HepG2 (cell line): Measurements from ENCODE around the gene SLC12A3. TPM values are rescaled to one million over a fixed set of nuclear protein-coding genes. Genes with fewer than 3 reads are reported as not detected.

Experiments
- ATM ChIP-seq: fragments of 450-650 bp; IDR thresholded peaks from 2 replicates; pipeline ENCODE4 v1.7.1; 2017; ENCODE audit warnings: mild to moderate bottlenecking, borderline replicate concordance
- DBP ChIP-seq: sonication (generic); formaldehyde crosslinking; IDR thresholded peaks from 2 replicates; pipeline ENCODE4 v1.4.0; 2020; ENCODE audit warnings: missing genetic modification reagents; ENCODE audit errors: not compliant biosample characterization
- DNMT1 ChIP-seq: sonication (generic); formaldehyde crosslinking; IDR thresholded peaks from 2 replicates; pipeline ENCODE4 v1.5.1; 2020; ENCODE audit warnings: mild to moderate bottlenecking, missing genetic modification reagents
- ELF1 ChIP-seq: sonication (generic); formaldehyde crosslinking; IDR thresholded peaks from 2 replicates; pipeline ENCODE4 v1.4.0; 2020; ENCODE audit warnings: missing genetic modification reagents
- FOXP1 ChIP-seq, 2 experiments: fragments of 450-650 bp in 1 of 2; IDR thresholded peaks; 2 replicates each; pipeline ENCODE4 v1.6.1; 2017 to 2018; ENCODE audit warnings: antibody characterized with exemption in 1 of 2
- KDM2A ChIP-seq: sonication (generic); formaldehyde crosslinking; IDR thresholded peaks from 2 replicates; pipeline ENCODE4 v1.4.0; 2020; ENCODE audit warnings: low read depth, missing genetic modification reagents, borderline replicate concordance
- KDM4B ChIP-seq: sonication (generic); formaldehyde crosslinking; IDR thresholded peaks from 2 replicates; pipeline ENCODE4 v1.4.0; 2020; ENCODE audit warnings: missing genetic modification reagents
- MLLT10 ChIP-seq: sonication (generic); formaldehyde crosslinking; IDR thresholded peaks from 2 replicates; pipeline ENCODE4 v1.4.0; 2020; ENCODE audit warnings: missing genetic modification reagents
- NCOA1 ChIP-seq: sonication (generic); formaldehyde crosslinking; IDR thresholded peaks from 2 replicates; pipeline ENCODE4 v1.9.0; 2021; ENCODE audit warnings: missing genetic modification reagents
- NFIC ChIP-seq: IDR thresholded peaks from 2 replicates; pipeline ENCODE4 v1.6.1; 2012; ENCODE audit warnings: mild to moderate bottlenecking, low read length, inconsistent platforms
- PLSCR1 ChIP-seq: sonication (generic); formaldehyde crosslinking; IDR thresholded peaks from 2 replicates; pipeline ENCODE4 v1.5.0; 2020; ENCODE audit warnings: missing genetic modification reagents, mild to moderate bottlenecking, borderline replicate concordance
- PTBP1 ChIP-seq: fragments of 200-400 bp; formaldehyde crosslinking; IDR thresholded peaks from 2 replicates; pipeline ENCODE4 v1.6.1; 2018; ENCODE audit warnings: low read length, low read depth; ENCODE audit not compliant: poor library complexity, severe bottlenecking
- SALL1 ChIP-seq: sonication (generic); formaldehyde crosslinking; IDR thresholded peaks from 2 replicates; pipeline ENCODE4 v1.8.0; 2022; ENCODE audit warnings: mild to moderate bottlenecking, missing genetic modification reagents
- SAP130 ChIP-seq: IDR thresholded peaks from 2 replicates; pipeline ENCODE4 v1.6.1; 2016; ENCODE audit warnings: low read depth
- STAG1 ChIP-seq: sonication (generic); formaldehyde crosslinking; IDR thresholded peaks from 2 replicates; pipeline ENCODE4 v1.4.0; 2020; ENCODE audit warnings: missing genetic modification reagents
- TBP ChIP-seq: sonication (generic); formaldehyde crosslinking; IDR thresholded peaks from 2 replicates; pipeline ENCODE4 v1.5.0; 2020; ENCODE audit warnings: missing genetic modification reagents
- ZC3H4 ChIP-seq: sonication (generic); formaldehyde crosslinking; IDR thresholded peaks from 2 replicates; pipeline ENCODE4 v1.4.0; 2020; ENCODE audit warnings: missing genetic modification reagents, borderline replicate concordance
- ZFY ChIP-seq: sonication (generic); formaldehyde crosslinking; IDR thresholded peaks from 2 replicates; pipeline ENCODE4 v1.4.0; 2020; ENCODE audit warnings: missing genetic modification reagents
- ZNF10 ChIP-seq: sonication (generic); formaldehyde crosslinking; IDR thresholded peaks from 2 replicates; pipeline ENCODE4 v1.4.0; 2020; ENCODE audit warnings: mild to moderate bottlenecking, low read depth, missing genetic modification reagents, borderline replicate concordance
- ZNF235 ChIP-seq: sonication (generic); formaldehyde crosslinking; IDR thresholded peaks from 2 replicates; pipeline ENCODE4 v1.8.1; 2023; ENCODE audit warnings: mild to moderate bottlenecking, missing genetic modification reagents, borderline replicate concordance
- ZNF446 ChIP-seq: sonication (generic); formaldehyde crosslinking; IDR thresholded peaks from 2 replicates; pipeline ENCODE4 v1.5.0; 2020; ENCODE audit warnings: mild to moderate bottlenecking, missing genetic modification reagents
- ZNF547 ChIP-seq: sonication (generic); formaldehyde crosslinking; IDR thresholded peaks from 2 replicates; pipeline ENCODE4 v1.5.1; 2020; ENCODE audit warnings: mild to moderate bottlenecking, missing genetic modification reagents
- ZNF562 ChIP-seq: sonication (generic); formaldehyde crosslinking; IDR thresholded peaks from 2 replicates; pipeline ENCODE4 v1.8.0; 2022; ENCODE audit warnings: missing genetic modification reagents, borderline replicate concordance
- ZNF746 ChIP-seq: sonication (generic); formaldehyde crosslinking; IDR thresholded peaks from 2 replicates; pipeline ENCODE4 v1.8.0; 2022; ENCODE audit warnings: mild to moderate bottlenecking, missing genetic modification reagents
- polyA plus RNA-seq, 8 experiments: library from polyadenylated mRNA; depleted of rRNA in 3 of 8; stranded (reverse) in 7 of 8; unstranded in 1 of 8; fragments of >200 nt; fragmentation: Illumina TruSeq in 4 of 8; extraction: Trizol in 4 of 8; gene quantifications; 2 replicates each; pipeline versions ENCODE4 v1.2.1 to v1.2.3, GENCODE V29; 2011 to 2016; ENCODE audit warnings: low read depth in 4 of 8, missing spikeins in 1 of 8, mixed read lengths in 1 of 8; ENCODE audit not compliant: insufficient read depth in 1 of 8
- total RNA-seq, 5 experiments: library from RNA; depleted of rRNA; stranded (reverse); fragments of >200 nt; fragmentation: Illumina TruSeq; extraction: Trizol; gene quantifications; 2 replicates each; pipeline ENCODE4 v1.2.3, GENCODE V29; 2016; ENCODE audit warnings: low read depth in 1 of 5
- TF ChIP-seq, protein P1 (sequence below): sonication (generic); formaldehyde crosslinking; IDR thresholded peaks from 2 replicates; pipeline ENCODE4 v1.5.0; 2020; ENCODE audit warnings: missing genetic modification reagents, mild to moderate bottlenecking, borderline replicate concordance
- TF ChIP-seq, protein P2 (sequence below): sonication (generic); formaldehyde crosslinking; conservative IDR thresholded peaks from 2 replicates; pipeline ENCODE4 v1.8.0; 2022; ENCODE audit warnings: low read depth, missing genetic modification reagents

SLC12A3 gene
- total and polyA plus RNA-seq, 2 of the 13 experiments (the other 11 are each of a cell fraction or from before 2014, with no cell fraction given): 6.2 TPM; not detected in 1

GRCh38 chr16:56950881-56951771 is 86.1 kb downstream of the SLC12A3 start (continued):
- peak; percentile 20; the same call in 1 of the 2 replicates for TF ChIP-seq SALL1 (CRISPR knock-in tag)
- peak; percentile 93 for TF ChIP-seq STAG1 (CRISPR knock-in tag)
- no peak for TF ChIP-seq FOXP1 (IDR thresholded peaks at IDR 0.05)
- TF ChIP-seq FOXP1 (CRISPR knock-in tag; IDR thresholded peaks at IDR 0.05): no peak
- TF ChIP-seq ZC3H4: no peak
- no peak for TF ChIP-seq ZNF562 (CRISPR knock-in tag)
- TF ChIP-seq, protein P1, sequence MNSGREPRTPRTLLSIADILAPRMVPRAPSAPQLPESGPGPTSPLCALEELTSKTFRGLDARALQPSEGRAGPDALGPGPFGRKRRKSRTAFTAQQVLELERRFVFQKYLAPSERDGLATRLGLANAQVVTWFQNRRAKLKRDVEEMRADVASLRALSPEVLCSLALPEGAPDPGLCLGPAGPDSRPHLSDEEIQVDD (CRISPR knock-in tag): no peak
- peak; percentile 9; the same call in 1 of the 2 replicates for TF ChIP-seq ZFY (CRISPR knock-in tag)
- TF ChIP-seq ELF1 (CRISPR knock-in tag): no peak
- no peak for TF ChIP-seq NFIC
- no peak for TF ChIP-seq MLLT10
- no peak for TF ChIP-seq ZNF10
- TF ChIP-seq TBP (CRISPR knock-in tag): no peak
- 0 out of 2 replicates have a peak, but pooled peaks have one; percentile 64 for TF ChIP-seq DNMT1
- TF ChIP-seq ATM: no peak
- no peak for TF ChIP-seq NCOA1
- no peak for TF ChIP-seq PLSCR1
- no peak for TF ChIP-seq DBP
- no peak for TF ChIP-seq ZNF746 (CRISPR knock-in tag)
- TF ChIP-seq SAP130 (CRISPR knock-in tag): peak; percentile 43; the same call in 1 of the 2 replicates
- TF ChIP-seq KDM2A: peak; percentile 68; the same call in 1 of the 2 replicates
- TF ChIP-seq ZNF235 (CRISPR knock-in tag): no peak
- peak; percentile 51; the same call in 1 of the 2 replicates for TF ChIP-seq KDM4B (CRISPR knock-in tag)
- TF ChIP-seq ZNF547 (CRISPR knock-in tag): peak; percentile 63
- TF ChIP-seq, protein P2, sequence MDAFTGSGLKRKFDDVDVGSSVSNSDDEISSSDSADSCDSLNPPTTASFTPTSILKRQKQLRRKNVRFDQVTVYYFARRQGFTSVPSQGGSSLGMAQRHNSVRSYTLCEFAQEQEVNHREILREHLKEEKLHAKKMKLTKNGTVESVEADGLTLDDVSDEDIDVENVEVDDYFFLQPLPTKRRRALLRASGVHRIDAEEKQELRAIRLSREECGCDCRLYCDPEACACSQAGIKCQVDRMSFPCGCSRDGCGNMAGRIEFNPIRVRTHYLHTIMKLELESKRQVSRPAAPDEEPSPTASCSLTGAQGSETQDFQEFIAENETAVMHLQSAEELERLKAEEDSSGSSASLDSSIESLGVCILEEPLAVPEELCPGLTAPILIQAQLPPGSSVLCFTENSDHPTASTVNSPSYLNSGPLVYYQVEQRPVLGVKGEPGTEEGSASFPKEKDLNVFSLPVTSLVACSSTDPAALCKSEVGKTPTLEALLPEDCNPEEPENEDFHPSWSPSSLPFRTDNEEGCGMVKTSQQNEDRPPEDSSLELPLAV (CRISPR knock-in tag): no peak
- TF ChIP-seq PTBP1: no peak
- TF ChIP-seq ZNF446 (CRISPR knock-in tag): no peak
